H7 (cell line): ENCODE results near the gene GATA3. TPM values are rescaled to one million over a fixed set of nuclear protein-coding genes. Genes with fewer than 3 reads are reported as not detected.
A peak's percentile ranks its signal among the peaks of the same experiment; 100 is the strongest.

Source experiments
- DNase-seq: peaks from one replicate; pipeline ENCODE4 v3.0.0; 2012
- H3K27me3 ChIP-seq: 2 replicates; pipeline ENCODE4 v1.6.0; 2011; ENCODE audit warnings: mild to moderate bottlenecking, low read length; ENCODE audit not compliant: control insufficient read depth, insufficient read depth
- H3K36me3 ChIP-seq: replicated peaks from 2 replicates; pipeline ENCODE4 v1.5.1; 2011; ENCODE audit warnings: low read length; ENCODE audit not compliant: control insufficient read depth, insufficient read depth
- H3K4me3 ChIP-seq: 2 replicates; pipeline ENCODE4 v1.5.1; 2011; ENCODE audit warnings: low read depth, mild to moderate bottlenecking, control low read depth, low read length, moderate library complexity; ENCODE audit not compliant: insufficient read depth
- total RNA-seq: library from RNA; depleted of rRNA; stranded (reverse); fragments of >200 nt; shearing (Covaris generic); gene quantifications from 2 replicates; pipeline ENCODE4 v1.2.3, GENCODE V29; 2014

Gene GATA3
- total RNA-seq, 1 experiment from 2014 or later: 1.1 TPM

GRCh38 chr10:8104005-8104404 is 49.5 kb downstream of the GATA3 start:
- H3K36me3 ChIP-seq: no peaks in the 10 kb centered on the region
- no peaks in the 10 kb centered on the region; the same call in 1 of the 2 replicates for H3K27me3 ChIP-seq
- no peak for DNase-seq
- H3K4me3 ChIP-seq: no peak overlapping the region

- no peaks in the 10 kb centered on the region for H3K36me3 ChIP-seq
- H3K4me3 ChIP-seq: no peak overlapping the region
These were observed 50.2 kb downstream of the GATA3 start for GRCh38 chr10:8104721-8105120.

GRCh38 chr10:8105932-8106331 is 51.4 kb downstream of the GATA3 start:
- Histone ChIP-seq H3K27me3 (no peaks in the 10 kb centered on the region; the same call in 1 of the 2 replicates), H3K36me3 (no peaks in the 10 kb centered on the region), H3K4me3 (no peak overlapping the region)
- no peak for DNase-seq

More at GRCh38 chr10:8104721-8105120, 50.2 kb downstream of the GATA3 start:
- H3K27me3 ChIP-seq: no peaks in the 10 kb centered on the region; the same call in 1 of the 2 replicates
- DNase-seq: no peak

GRCh38 chr10:8112230-8112905 is 57.9 kb downstream of the GATA3 start:
- DNase-seq: no peak
- Histone ChIP-seq H3K4me3 (no peak overlapping the region), H3K36me3 (no peaks in the 10 kb centered on the region), H3K27me3 (no peaks in the 10 kb centered on the region)

- DNase-seq: no peak
These were observed 58.5 kb downstream of the GATA3 start for GRCh38 chr10:8112942-8113442.

GRCh38 chr10:8113616-8114015 is 59.1 kb downstream of the GATA3 start:
- H3K27me3 ChIP-seq: no peaks in the 10 kb centered on the region
- peak; percentile 41 for DNase-seq
- H3K36me3 ChIP-seq: no peaks in the 10 kb centered on the region
- no peak overlapping the region for H3K4me3 ChIP-seq

More at GRCh38 chr10:8112942-8113442, 58.5 kb downstream of the GATA3 start:
- Histone ChIP-seq H3K4me3 (no peak overlapping the region), H3K27me3 (no peaks in the 10 kb centered on the region), H3K36me3 (no peaks in the 10 kb centered on the region)

GRCh38 chr10:8114741-8115617 is 60.5 kb downstream of the GATA3 start:
- H3K36me3 ChIP-seq: no peaks in the 10 kb centered on the region
- H3K27me3 ChIP-seq: no peaks in the 10 kb centered on the region
- H3K4me3 ChIP-seq: no peak overlapping the region
- no peak for DNase-seq

- no peaks in the 10 kb centered on the region for H3K36me3 ChIP-seq
- no peak for DNase-seq
- no peaks in the 10 kb centered on the region for H3K27me3 ChIP-seq
- no peak overlapping the region for H3K4me3 ChIP-seq
These were observed 61.1 kb downstream of the GATA3 start for GRCh38 chr10:8115618-8115980.

- Histone ChIP-seq H3K36me3 (no peaks in the 10 kb centered on the region), H3K27me3 (no peaks in the 10 kb centered on the region), H3K4me3 (no peak overlapping the region)
- DNase-seq: no peak
These were observed 62.0 kb downstream of the GATA3 start for GRCh38 chr10:8116474-8116873.

- H3K36me3 ChIP-seq: no peaks in the 10 kb centered on the region
- H3K27me3 ChIP-seq: no peaks in the 10 kb centered on the region
- H3K4me3 ChIP-seq: no peak overlapping the region
- DNase-seq: no peak
These were observed 62.5 kb downstream of the GATA3 start for GRCh38 chr10:8116926-8117493.

- H3K4me3 ChIP-seq: no peak overlapping the region
- H3K36me3 ChIP-seq: no peaks in the 10 kb centered on the region
- no peaks in the 10 kb centered on the region for H3K27me3 ChIP-seq
- DNase-seq: no peak
These were observed 66.9 kb downstream of the GATA3 start for GRCh38 chr10:8121201-8121890.

GRCh38 chr10:8122611-8123369 is 68.3 kb downstream of the GATA3 start:
- H3K27me3 ChIP-seq: no peaks in the 10 kb centered on the region
- no peak overlapping the region for H3K4me3 ChIP-seq
- H3K36me3 ChIP-seq: no peaks in the 10 kb centered on the region
- no peak for DNase-seq

GRCh38 chr10:8124436-8124835 is 69.9 kb downstream of the GATA3 start:
- H3K4me3 ChIP-seq: no peak overlapping the region
- no peaks in the 10 kb centered on the region for H3K36me3 ChIP-seq
- no peaks in the 10 kb centered on the region for H3K27me3 ChIP-seq
- DNase-seq: no peak
